ENCODE measurements around the gene SLC9A6. TPM values are rescaled to one million over a fixed set of nuclear protein-coding genes. Genes with fewer than 3 reads are reported as not detected.
A peak's percentile ranks its signal among the peaks of the same experiment; 100 is the strongest.

The SLC9A6 gene
- total and polyA plus RNA-seq, 9 of the 15 experiments (the other 6 are each of a cell fraction or from before 2014, with no cell fraction given) = 3.7 to 13.9 (median 9.9) TPM

DNA sequence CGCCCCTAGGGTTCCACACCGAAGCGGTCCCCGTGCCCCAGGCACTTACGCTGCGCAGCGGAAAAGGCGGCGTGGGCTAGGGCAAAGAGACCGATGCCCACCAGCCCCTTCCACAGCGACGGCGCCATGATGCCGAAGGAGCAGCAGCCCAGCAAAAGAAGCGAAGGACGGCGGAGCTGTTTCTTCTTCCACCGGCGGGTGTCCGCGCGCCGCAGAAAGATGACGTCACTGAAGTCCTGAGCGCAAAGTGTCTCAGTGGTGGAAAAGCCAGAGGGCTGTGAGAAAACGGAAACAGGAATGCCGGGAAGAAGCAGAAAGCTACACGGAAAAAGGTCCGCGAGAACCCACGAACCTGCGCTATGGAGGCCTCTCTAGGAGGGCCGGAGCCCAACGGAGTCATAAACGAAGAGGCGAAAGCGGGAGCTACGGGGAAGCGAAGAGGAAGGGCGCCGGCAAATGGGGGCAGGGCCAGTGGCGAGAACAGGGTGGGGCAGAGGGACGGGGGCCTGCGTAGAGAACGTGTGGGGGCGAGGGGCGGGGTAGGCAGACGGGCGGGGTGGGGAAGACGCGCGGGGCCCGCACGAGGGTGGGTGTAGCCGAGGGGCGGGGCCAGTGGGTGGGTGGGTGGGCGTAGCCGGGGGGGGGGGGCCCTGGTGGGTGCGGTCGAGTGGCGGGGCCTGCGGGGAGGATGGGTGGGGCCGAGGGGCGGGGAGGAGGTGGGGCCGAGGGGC, 11.5 kb upstream of the SLC9A6 start, which contains the start of gene MMGT1 (continued):
- TF ChIP-seq NR4A1 (CRISPR knock-in tag; IDR thresholded peaks at IDR 0.05) (no peak), NR4A1 (tag; IDR thresholded peaks at IDR 0.05) (no peak), GABPB2 (CRISPR knock-in tag; conservative IDR thresholded peaks at IDR 0.05) (no peak), HNRNPLL (IDR thresholded peaks at IDR 0.05; ENCODE audit: low read depth, low read length, poor library complexity, severe bottlenecking) (peak; percentile 66), HDAC8 (tag; IDR thresholded peaks at IDR 0.05) (no peak), SOX6 (IDR thresholded peaks at IDR 0.05) (peak; percentile 21; the same call in 1 of the 2 replicates), HDAC1 (IDR thresholded peaks at IDR 0.05) (peak in 1 of 2 experiments; percentile 77; a peak in 2 of 4 replicates), ZSCAN29 (IDR thresholded peaks at IDR 0.05) (no peak), HDAC2 (IDR thresholded peaks at IDR 0.05) (peak; percentile 51; the same call in 1 of the 2 replicates), RBM34 (IDR thresholded peaks at IDR 0.05; ENCODE audit: borderline replicate concordance, insufficient read depth, low read length) (no peak), EP300 (IDR thresholded peaks at IDR 0.05; ENCODE audit: low read length) (no peak), C11orf30 (IDR thresholded peaks at IDR 0.05; ENCODE audit: low read depth) (peak; percentile 95), CREB5 (CRISPR knock-in tag; IDR thresholded peaks at IDR 0.05) (no peak), ZHX1 (conservative IDR thresholded peaks at IDR 0.05; ENCODE audit: low read length) (no peak), CXXC5 (CRISPR knock-in tag; IDR thresholded peaks at IDR 0.05) (peak; percentile 71), ZNF507 (tag; conservative IDR thresholded peaks at IDR 0.05) (no peak), HMG20B (CRISPR knock-in tag; IDR thresholded peaks at IDR 0.05) (no peak), WHSC1 (IDR thresholded peaks at IDR 0.05; ENCODE audit: low read length) (no peak), CHD4 (IDR thresholded peaks at IDR 0.05; ENCODE audit: insufficient read depth, insufficient replicate concordance, low read depth, low read length, poor library complexity, severe bottlenecking) (no peak), ELF2 (CRISPR knock-in tag; IDR thresholded peaks at IDR 0.05) (0 out of 2 replicates have a peak, but pooled peaks have one; percentile 28), RAD51 (IDR thresholded peaks at IDR 0.05; ENCODE audit: borderline replicate concordance, low read depth) (no peak)
- TF ChIP-seq, protein P1, sequence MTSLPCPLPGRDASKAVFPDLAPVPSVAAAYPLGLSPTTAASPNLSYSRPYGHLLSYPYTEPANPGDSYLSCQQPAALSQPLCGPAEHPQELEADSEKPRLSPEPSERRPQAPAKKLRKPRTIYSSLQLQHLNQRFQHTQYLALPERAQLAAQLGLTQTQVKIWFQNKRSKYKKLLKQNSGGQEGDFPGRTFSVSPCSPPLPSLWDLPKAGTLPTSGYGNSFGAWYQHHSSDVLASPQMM (CRISPR knock-in tag; IDR thresholded peaks at IDR 0.05) = no peak
- TF ChIP-seq, protein P2, sequence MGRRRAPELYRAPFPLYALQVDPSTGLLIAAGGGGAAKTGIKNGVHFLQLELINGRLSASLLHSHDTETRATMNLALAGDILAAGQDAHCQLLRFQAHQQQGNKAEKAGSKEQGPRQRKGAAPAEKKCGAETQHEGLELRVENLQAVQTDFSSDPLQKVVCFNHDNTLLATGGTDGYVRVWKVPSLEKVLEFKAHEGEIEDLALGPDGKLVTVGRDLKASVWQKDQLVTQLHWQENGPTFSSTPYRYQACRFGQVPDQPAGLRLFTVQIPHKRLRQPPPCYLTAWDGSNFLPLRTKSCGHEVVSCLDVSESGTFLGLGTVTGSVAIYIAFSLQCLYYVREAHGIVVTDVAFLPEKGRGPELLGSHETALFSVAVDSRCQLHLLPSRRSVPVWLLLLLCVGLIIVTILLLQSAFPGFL (CRISPR knock-in tag; IDR thresholded peaks at IDR 0.05) = no peak

Data from K562 (cell line).